GM12892 (cell line): ENCODE data around the gene CLCN4.

Experiments
- POLR2A ChIP-seq: IDR thresholded peaks from 2 replicates; pipeline ENCODE4 v1.6.1; 2011; ENCODE audit warnings: low read depth, low read length, control low read depth
- TAF1 ChIP-seq: IDR thresholded peaks from 2 replicates; pipeline ENCODE4 v1.6.1; 2011; ENCODE audit warnings: low read depth, mild to moderate bottlenecking, control low read depth, low read length, borderline replicate concordance

DNA sequence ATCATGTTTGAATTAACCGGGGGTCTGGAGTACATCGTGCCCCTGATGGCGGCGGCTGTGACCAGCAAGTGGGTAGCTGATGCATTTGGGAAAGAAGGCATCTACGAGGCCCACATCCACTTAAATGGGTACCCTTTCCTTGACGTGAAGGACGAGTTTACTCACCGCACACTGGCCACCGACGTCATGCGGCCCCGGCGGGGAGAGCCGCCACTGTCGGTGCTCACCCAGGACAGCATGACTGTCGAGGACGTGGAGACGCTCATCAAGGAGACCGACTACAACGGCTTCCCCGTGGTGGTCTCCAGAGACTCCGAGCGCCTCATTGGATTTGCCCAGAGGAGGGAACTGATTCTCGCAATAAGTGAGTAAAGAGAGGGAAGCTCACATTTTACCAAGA lies 56.9 kb downstream of the CLCN4 start:
- TF ChIP-seq POLR2A: no peak
- no peak for TF ChIP-seq TAF1
